ENCODE data around the gene LGALS13.

GRCh38 chr19:39599116-39599515, 3.2 kb upstream of the LGALS13 start:
- TF ChIP-seq CTCF (IDR thresholded peaks at IDR 0.05; ENCODE audit: low read depth, low read length), result no peak
- TF ChIP-seq, protein P1, sequence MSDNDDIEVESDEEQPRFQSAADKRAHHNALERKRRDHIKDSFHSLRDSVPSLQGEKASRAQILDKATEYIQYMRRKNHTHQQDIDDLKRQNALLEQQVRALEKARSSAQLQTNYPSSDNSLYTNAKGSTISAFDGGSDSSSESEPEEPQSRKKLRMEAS (IDR thresholded peaks at IDR 0.05; ENCODE audit: low read depth, low read length), result no peak
